ENCODE results near the gene CNKSR1. TPM values are rescaled to one million over a fixed set of nuclear protein-coding genes. Genes with fewer than 3 reads are reported as not detected.

CNKSR1 gene
- total and polyA plus RNA-seq, 2 of the 13 experiments (the other 11 are each of a cell fraction or from before 2014, with no cell fraction given), result 3.4 to 8.9 TPM

DNA sequence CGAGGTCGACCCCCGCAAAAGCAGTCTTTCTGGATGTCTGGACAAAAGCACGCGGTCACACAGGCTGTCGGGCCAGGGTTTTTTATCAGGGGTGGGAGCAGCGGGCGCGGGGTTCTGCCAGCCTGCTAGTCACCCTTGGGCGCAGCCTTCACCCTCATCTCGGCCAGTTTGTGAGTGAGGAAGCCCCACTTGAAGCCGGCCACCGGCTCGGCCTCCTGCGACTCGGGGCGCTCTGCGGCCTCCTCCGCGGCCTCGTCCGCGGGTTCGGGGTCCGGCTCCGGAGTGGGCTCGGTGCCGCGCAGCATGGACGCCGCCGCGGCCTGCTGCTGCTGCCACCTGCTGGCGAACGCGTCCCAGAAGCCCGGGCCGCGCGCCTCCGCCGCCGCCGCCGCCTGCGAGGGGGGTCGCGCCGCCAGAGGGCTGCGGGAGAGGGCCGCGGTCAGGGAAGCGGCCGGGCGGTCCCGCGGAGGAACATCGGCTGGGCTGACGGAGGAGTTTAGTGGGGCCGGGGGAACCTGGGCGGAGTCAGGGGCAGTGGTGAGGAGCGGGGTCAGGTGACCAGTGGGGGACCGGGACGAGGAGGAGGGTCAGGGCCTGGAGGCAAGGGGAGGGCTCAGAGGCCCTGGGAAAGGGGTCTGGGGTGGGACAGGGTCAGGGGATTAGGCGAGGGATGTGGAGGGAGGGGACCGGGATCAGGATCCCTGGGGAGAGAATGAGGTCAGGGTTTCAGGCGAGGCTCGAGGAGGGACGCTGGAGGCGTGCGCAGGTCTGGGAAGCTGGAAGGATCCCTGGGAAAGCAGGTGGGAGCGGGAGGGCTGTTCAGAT, 13.0 kb upstream of the CNKSR1 start (continued):
- TF ChIP-seq, protein P1, sequence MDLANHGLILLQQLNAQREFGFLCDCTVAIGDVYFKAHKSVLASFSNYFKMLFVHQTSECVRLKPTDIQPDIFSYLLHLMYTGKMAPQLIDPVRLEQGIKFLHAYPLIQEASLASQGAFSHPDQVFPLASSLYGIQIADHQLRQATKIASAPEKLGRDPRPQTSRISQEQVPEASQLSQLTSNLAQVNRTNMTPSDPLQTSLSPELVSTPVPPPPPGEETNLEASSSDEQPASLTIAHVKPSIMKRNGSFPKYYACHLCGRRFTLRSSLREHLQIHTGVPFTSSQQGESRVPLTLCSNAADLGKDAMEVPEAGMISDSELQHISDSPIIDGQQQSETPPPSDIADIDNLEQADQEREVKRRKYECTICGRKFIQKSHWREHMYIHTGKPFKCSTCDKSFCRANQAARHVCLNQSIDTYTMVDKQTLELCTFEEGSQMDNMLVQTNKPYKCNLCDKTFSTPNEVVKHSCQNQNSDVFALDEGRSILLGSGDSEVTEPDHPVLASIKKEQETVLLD (CRISPR knock-in tag; IDR thresholded peaks at IDR 0.05; ENCODE audit: low read depth), result peak; percentile 27; the same call in 1 of the 2 replicates
- TF ChIP-seq MAZ (IDR thresholded peaks at IDR 0.05; ENCODE audit: borderline replicate concordance, low read depth, low read length), result no peak
- TF ChIP-seq MAZ (CRISPR knock-in tag; IDR thresholded peaks at IDR 0.05; ENCODE audit: low read depth), result peak; percentile 65; the same call in 1 of the 2 replicates
- peak; percentile 16 for TF ChIP-seq HNRNPK (IDR thresholded peaks at IDR 0.05; ENCODE audit: low read depth, low read length, poor library complexity, severe bottlenecking)
- TF ChIP-seq, protein P2, sequence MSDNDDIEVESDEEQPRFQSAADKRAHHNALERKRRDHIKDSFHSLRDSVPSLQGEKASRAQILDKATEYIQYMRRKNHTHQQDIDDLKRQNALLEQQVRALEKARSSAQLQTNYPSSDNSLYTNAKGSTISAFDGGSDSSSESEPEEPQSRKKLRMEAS (IDR thresholded peaks at IDR 0.05), result peak; percentile 58; the same call in 1 of the 2 replicates
- TF ChIP-seq SALL2 (CRISPR knock-in tag; IDR thresholded peaks at IDR 0.05), result 0 out of 2 replicates have a peak, but pooled peaks have one; percentile 23
- no peak for TF ChIP-seq ZNF317 (CRISPR knock-in tag; IDR thresholded peaks at IDR 0.05)
- TF ChIP-seq ZNF501 (CRISPR knock-in tag; IDR thresholded peaks at IDR 0.05), result peak; percentile 16; the same call in 1 of the 2 replicates
- TF ChIP-seq HNRNPLL (IDR thresholded peaks at IDR 0.05; ENCODE audit: low read depth, low read length, poor library complexity, severe bottlenecking), result peak; percentile 11
- TF ChIP-seq, protein P3, sequence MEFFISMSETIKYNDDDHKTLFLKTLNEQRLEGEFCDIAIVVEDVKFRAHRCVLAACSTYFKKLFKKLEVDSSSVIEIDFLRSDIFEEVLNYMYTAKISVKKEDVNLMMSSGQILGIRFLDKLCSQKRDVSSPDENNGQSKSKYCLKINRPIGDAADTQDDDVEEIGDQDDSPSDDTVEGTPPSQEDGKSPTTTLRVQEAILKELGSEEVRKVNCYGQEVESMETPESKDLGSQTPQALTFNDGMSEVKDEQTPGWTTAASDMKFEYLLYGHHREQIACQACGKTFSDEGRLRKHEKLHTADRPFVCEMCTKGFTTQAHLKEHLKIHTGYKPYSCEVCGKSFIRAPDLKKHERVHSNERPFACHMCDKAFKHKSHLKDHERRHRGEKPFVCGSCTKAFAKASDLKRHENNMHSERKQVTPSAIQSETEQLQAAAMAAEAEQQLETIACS (CRISPR knock-in tag; IDR thresholded peaks at IDR 0.05), result peak; percentile 73
- peak; percentile 49 for TF ChIP-seq XRCC5 (optimal IDR thresholded peaks at IDR 0.05; ENCODE audit: low read length)
- TF ChIP-seq, protein P4, sequence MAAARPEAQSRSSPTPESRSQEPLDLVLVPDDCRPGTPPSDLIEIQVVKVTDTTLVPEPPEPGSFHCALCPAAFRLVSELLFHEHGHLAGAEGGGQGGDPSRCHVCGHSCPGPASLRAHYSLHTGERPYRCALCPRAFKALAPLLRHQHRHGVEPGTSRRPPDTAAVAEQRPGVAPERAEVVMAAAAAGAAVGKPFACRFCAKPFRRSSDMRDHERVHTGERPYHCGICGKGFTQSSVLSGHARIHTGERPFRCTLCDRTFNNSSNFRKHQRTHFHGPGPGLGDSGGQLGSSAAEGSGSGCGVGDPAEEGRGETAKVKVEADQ (CRISPR knock-in tag; IDR thresholded peaks at IDR 0.05; ENCODE audit: borderline replicate concordance), result 0 out of 2 replicates have a peak, but pooled peaks have one; percentile 20
- peak; percentile 28; the same call in 1 of the 2 replicates for TF ChIP-seq ZNF563 (CRISPR knock-in tag; IDR thresholded peaks at IDR 0.05)
- TF ChIP-seq, protein P5, sequence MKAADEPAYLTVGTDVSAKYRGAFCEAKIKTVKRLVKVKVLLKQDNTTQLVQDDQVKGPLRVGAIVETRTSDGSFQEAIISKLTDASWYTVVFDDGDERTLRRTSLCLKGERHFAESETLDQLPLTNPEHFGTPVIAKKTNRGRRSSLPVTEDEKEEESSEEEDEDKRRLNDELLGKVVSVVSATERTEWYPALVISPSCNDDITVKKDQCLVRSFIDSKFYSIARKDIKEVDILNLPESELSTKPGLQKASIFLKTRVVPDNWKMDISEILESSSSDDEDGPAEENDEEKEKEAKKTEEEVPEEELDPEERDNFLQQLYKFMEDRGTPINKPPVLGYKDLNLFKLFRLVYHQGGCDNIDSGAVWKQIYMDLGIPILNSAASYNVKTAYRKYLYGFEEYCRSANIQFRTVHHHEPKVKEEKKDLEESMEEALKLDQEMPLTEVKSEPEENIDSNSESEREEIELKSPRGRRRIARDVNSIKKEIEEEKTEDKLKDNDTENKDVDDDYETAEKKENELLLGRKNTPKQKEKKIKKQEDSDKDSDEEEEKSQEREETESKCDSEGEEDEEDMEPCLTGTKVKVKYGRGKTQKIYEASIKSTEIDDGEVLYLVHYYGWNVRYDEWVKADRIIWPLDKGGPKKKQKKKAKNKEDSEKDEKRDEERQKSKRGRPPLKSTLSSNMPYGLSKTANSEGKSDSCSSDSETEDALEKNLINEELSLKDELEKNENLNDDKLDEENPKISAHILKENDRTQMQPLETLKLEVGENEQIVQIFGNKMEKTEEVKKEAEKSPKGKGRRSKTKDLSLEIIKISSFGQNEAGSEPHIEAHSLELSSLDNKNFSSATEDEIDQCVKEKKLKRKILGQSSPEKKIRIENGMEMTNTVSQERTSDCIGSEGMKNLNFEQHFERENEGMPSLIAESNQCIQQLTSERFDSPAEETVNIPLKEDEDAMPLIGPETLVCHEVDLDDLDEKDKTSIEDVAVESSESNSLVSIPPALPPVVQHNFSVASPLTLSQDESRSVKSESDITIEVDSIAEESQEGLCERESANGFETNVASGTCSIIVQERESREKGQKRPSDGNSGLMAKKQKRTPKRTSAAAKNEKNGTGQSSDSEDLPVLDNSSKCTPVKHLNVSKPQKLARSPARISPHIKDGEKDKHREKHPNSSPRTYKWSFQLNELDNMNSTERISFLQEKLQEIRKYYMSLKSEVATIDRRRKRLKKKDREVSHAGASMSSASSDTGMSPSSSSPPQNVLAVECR (CRISPR knock-in tag; IDR thresholded peaks at IDR 0.05; ENCODE audit: borderline replicate concordance), result peak; percentile 10; the same call in 1 of the 2 replicates
- 0 out of 2 replicates have a peak, but pooled peaks have one; percentile 28 for TF ChIP-seq PITX1 (CRISPR knock-in tag; IDR thresholded peaks at IDR 0.05)
- TF ChIP-seq HOXA3 (CRISPR knock-in tag; IDR thresholded peaks at IDR 0.05), result 0 out of 2 replicates have a peak, but pooled peaks have one; percentile 53
- 0 out of 2 replicates have a peak, but pooled peaks have one; percentile 12 for TF ChIP-seq SAP130 (CRISPR knock-in tag; IDR thresholded peaks at IDR 0.05; ENCODE audit: low read depth)

Data from HepG2 (cell line).